NCI-H2227 (cell line): Measurements from ENCODE around the gene ABHD8.

Experiments used
- DNase-seq: peaks from one replicate; lab custom pipeline; 2025; ENCODE audit not compliant: unreplicated experiment; lab: John Stamatoyannopoulos, UW

Gene ABHD8

DNA sequence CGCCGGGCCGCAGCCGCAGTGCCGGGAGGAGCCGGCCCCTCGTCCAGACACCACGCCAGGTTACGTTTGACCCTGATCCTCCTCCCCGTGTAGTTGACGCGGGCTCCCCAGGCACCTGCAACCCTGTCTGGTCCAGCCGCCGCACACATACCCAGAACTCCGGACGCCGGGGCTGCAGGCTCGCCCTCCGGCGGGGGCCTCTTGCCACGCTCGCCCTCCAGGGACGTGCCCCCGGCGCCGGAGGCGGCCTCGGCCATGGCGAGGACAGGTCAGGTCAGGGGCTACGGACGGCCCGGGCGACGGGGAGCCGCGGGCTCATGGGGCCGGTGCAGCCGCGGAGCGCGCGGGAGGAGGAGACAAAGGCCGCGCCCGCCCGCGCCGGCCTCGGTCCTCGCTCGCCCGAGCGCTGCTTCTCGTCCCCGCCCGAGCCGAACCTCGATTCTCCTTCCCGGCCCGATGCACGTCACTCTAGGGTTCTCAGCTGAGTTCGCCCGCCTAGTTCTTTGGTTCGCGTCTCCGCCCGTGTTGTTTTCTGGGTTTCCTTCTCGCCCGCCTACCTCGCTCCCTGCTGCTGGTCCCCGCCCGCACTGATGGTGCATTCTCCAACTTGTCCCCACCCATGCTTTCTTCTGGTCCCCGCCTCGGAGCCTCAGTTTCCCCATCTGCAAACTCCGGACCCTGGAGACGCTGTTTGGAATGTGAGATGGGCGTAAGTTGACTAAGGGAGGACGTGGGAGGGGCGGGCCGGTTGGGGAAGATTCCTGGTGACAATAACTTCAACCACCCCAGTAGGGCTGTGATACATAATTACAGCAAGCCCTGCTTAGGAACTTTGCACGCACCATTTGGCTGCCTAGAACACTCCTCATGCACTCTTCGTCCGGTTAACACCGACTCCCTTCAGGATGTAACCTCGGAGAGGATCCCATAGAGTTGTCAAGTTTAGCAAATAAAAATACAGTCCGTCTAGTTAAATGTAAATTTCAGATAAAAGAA, 31.5 kb upstream of the ABHD8 start, which contains the start of gene ANO8:
TSS of gene ANO8 (minus strand) at position 442 of the 996 bp plus-strand sequence. CDS start at position 257, 185 bp downstream.
- DNase-seq = peak; percentile 97

DNA sequence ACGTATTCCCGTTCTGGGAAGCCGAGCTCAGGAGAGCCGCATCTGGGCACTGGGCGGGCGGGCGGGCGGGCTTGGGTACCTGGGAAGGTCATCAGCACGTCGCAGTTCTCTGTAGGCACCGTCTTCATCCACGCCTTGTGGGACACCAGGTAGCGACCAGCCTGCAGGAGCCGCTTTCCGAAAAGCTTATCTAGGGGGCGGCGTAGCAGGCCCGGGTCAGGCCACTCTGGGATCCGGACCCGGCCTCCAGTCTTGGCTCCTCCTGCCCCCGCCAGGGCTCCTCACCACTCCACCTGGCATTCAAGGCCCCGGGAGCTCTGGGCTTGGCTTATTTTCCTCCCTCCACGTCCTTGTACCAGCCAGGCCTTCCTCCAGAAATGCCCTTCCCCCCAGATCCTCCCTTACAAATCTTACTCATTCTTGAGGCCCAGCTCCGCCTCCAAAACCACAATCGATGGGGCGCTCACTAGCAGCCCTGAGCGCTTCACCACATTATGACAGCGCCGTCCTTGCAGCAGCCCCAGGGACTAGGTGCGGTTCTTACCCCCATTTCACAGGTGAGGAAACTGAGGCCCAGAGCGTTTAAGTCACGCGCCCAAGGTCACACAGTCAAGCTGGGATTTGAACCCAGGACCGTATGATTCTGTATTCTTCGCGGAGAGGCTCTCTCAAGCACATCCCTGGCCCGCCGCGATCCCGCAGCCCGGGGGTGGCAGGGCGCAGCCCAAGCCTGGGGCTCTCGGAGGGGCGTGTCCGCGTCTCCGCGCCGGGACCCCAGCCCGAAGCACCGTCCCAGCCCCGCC, 30.6 kb upstream of the ABHD8 start:
- DNase-seq = peak; percentile 28

DNA sequence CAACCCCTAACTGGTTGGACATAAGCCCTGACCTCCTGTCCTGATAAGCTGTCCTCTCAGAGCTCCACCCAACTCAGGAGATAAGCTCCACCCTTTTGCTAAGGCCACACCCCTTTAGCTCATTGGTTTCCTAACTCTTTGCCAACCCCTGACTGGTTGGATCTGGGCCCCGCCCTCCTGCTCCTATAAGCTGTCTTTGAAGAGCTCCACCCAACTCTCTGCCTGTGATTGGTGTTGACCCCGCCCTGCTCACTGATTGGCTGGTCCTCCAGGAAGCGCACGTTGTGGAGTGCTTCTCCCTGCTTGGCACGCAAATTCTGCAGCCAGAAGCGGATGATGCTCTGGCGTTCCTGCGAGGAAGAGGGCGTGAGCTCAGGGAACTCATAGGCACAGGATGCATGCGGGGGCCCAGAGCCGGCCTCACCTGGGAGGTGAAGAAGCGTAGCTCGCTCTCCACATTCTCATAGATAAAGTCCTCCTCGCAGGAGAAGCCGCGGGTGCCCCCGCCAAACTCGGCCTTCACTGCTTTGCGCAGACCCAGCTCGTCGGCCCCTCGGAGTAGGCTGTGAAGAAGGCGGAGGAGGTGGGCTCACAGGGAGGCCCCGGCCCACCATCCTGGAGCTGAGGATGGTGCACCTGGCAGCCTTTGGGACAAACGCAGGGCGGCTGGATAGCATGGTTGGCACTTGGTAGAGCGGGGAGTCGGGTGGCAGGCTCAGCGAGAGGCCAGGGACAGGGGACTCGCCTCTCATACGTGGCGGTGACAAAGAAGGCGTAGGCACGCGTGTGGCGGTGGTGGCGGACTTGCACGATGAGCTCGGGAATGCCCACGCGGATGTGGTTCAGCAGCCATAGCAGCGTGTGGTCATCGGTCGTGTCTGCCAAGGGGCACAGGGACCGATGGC, 29.7 kb upstream of the ABHD8 start:
- peak; percentile 43 for DNase-seq

DNA sequence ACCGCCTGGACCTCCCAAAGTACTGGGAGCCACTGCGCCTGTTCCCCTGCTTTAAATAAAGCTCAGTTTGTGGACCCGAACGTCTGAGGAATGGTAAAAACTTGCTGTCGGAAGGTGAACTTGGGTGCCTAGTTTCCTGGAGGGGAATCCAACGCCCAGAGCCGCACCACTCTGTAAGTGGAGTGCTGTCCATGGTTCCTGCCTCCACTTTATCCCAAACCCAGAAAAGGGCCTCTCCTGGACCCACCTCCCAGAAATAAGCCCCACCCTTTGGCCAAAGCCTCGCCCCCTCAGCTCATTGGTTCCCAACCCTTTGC, 29.1 kb upstream of the ABHD8 start:
- DNase-seq = no peak

DNA sequence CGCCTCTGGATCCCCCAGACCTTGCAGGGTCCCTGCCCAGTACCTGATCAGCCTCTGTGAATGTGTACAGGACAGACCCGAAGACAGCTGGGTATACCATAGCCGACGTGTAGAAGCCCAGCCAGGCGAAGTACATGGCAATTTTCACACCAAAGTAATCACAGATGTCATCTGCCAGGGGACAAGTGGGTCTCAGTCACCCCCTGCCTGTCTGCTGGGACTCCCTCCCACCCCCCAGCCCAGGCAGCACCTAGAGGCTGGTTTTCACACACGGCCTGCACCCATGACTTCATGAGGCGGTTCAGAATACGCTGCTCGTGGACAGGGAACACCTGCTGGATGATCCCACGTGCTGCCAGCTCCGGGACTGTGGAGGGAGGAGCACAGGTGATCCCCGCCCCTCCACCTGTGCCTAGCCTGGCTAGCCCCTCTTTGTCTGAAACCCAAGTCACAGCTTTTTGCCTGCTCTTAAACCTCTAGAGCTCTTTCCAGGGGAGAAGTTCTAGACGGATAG, 27.9 kb upstream of the ABHD8 start:
- DNase-seq = no peak

DNA sequence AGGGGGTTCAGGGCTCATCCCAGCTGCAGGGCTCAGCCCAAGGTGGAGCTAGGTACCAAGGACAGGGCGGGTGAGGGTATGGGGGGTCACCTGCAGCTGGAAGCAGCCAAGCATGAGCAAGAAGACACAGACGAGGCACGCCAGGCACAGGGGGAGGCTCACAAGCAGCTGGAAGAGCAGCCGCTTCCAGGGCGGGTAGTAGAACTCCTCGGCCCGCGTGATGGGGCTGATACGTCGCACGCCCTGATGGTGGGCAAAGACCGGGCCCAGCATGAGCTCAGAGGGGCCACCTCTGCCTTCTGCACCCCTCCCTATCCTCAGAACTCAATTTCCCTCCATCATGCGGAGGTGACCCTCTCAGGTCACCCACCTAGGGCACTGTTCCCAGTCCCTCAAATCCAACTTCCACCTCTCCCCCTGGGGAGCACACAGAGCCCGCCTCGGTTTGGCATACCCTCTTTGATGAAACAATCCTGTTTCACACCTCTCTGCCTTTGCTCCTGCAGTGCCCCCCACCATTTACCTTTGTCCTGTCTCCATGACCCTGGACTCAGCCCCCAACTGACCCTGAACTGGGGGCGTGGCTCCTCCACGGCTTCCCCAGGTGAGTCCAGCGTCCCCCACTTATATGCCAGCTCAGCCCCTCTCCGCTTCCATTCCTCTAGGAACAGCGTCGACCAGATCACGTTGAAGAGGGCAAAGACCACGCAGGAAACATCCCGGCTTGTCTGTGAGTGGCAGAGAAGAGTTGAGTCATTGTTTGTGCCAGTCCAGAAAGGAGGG, 27.2 kb upstream of the ABHD8 start:
- DNase-seq = no peak

DNA sequence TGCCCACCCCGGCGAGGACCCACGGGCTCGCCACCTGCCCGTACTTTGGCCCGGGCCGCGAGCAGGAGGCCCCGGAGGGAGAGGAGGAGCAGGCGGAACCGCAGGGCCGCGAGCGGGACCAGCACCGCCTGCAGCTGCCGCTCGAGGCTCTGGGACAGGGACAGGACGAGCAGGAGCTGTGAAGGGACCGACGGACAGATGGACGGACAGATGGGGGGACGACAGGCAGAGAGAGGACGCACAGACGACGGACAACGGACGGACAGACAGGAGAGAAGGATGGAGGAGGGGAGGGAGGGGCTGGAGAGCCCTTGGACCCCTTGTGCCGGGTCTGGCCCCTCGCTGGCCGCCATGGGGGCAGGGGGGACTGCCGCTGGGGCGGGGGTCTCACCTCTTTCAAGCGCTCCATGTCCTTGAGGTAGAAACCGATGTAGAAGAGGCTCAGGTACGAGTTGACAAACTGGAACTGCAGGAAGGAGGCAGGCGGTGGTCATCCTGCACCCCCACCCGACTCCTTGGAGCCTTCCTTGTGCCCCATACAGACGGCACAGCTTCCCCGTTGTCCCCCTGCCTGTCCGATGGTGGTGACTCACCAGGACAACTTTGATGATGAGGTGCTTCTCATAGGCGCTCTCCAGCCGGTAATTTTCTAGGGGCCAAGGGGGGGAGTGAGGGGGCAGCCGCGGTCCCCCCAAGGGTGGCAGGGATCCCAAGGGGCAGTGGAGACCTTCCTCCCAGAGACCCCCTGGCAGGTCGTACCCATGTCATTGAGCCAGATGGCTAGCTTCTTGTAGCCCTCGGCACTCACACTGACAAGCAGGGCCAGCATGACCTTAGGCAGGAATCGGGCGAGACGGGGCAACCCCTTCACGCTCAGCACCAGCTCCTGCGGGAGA, 26.4 kb upstream of the ABHD8 start:
- no peak for DNase-seq

DNA sequence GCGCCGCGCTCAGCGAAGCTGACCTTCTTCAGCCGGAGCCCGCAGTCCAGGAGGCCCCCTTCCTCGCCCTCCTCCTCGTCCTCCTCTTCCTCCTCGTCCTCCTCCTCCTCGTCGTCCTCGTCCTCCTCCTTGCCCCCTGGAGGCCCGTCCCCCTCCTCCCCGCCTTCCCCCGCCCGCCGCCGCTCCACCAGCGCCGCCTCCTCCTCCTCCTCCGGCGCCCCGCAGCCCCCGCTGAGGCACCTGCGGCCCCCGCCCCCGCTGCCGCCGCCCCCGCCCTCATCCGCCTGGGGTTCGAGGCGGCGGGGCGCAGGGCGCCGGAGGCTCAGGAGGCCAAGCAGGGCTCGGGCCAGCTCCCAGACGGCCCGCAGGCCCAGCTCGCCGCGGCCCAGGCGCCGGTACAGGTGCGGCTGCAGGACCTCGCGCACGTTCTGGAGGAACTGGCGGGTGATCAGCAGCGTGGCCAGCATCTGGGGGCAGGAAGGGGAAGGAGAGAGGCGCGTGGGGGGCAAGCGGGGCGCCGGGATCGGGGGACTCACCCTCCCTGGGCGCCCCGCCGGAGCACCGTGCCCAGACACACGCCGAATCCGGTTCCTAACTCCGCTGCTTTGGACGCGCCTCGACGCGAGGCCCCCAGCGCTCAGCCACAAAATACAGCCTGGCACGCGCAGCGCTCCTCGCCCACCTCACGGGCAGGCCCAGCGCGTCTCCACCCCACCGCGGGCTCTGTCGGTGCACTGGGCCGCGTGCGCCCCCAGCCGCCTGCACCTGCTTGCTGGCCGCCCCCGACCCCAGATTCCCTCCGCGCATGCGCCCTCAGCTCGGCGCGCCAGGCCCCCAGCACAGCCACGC, 25.5 kb upstream of the ABHD8 start:
- DNase-seq = no peak

DNA sequence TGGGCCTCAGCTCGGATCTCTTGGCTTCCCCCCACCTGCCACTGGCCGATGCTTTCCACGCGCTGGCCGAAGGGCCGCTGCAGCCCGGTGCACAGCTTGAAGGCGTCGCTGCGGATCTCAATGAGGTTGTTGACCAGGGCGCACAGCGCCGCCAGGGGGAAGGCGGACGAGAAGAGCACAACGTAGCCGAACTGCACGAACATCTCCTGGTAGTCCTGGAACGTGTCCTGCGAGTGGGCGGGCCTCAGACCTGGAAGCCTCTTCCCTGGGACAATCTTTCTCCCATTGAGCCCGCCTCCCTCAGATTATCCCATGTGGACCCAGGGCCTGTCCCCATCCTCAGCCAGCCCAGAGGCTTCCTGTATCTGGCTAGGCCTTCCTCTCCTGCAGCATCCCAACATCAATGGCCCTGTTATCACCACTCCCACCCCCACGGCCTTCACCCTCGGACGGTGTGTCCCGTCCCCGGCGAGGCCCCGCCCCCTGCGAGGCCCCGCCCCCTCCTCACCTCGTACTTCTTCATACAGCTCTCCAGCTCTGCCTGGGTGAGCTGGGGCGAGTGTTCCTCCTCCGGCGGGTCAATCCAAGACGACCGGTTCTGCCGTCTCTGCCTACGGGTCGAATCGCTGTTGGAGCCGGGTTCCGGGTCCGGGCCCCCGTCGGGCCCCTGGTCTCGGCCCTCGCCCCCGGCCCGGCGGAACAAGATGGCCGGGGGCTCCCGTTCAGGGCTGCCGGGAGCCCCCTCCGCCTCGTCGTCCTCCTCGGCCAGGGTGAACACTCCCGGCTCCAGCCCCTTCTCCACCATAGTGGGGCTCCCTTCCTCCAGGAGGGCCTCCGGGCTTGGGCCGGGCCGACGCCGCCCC, 24.7 kb upstream of the ABHD8 start:
- no peak for DNase-seq

DNA sequence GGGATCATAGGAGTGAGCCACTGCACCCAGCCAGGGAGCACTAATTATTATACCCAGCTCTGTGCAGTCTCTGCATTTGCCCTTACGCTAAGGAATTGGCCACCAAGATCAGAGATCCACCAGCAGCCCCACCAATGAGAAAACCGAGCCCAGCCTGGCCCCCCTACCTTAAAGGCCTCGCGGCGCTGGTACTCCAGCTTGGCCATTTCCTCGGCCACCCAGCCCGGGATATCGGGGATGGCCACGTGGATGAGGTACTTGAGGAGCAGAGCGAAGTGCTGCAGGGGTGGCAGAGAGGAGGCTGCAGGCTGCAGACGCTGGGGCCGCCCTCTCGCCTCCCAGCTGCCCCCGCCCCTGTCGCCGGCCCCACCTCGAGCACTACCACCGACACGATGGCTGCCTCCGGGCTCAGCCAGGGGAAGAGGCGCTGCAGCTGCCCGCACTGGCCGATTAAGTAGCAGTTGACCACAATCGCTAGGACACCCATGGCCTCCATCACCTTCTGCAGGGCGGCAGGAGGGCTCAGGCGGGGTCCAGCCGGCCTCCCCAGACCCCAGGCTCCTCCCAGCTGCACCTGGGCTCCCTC, 23.9 kb upstream of the ABHD8 start:
- DNase-seq = no peak

DNA sequence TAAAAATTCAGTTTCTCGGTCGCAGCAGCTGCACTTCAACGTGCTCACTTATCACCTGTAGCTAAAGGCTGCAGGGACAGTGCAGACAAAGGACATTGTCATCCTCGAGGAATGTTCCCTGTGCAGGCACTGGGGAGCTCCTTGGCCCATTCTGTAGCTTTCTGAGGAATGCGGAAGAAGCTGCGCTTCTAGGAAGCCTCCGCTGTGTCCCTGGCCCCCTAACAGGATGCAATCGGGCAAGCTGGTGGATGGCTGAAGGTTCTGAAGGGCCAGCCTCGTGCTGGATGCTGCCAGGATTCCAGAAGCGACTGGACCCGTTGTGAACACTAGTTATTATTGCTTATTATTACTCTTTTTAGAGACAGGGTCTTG, 23.4 kb upstream of the ABHD8 start:
- no peak for DNase-seq

DNA sequence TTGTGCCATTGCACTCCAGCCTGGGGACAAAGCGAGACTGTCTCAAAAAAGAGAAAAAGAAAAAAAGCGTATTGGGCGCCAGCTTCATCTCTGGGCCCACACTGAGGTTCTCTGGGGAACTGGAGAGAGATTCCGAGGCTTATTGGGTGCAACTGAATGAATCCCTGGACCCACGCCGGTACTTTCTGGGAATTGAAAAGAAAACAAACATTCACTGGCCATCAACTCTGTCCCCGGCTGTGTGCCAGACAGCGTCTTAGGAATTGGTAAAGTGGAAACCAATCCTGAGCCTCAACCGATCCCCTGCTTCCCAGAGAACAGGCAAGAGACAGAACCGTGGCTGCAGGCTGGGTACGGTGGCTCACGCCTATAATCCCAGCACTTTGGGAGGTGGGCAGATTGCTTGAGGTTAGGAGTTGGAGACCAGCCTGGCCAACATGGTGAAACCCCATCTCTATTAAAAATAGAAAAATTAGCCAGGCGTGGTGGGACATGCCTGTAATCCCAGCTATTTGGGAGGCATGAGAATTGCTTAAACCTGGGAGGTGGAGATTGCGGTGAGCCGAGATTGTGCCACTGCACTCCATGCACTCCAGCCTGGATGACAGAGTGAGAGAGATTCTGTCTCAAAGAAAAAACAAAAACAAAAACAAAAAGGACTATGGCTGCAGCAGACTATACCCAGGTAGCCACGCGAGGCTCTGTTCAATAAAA, 22.8 kb upstream of the ABHD8 start:
- no peak for DNase-seq

DNA sequence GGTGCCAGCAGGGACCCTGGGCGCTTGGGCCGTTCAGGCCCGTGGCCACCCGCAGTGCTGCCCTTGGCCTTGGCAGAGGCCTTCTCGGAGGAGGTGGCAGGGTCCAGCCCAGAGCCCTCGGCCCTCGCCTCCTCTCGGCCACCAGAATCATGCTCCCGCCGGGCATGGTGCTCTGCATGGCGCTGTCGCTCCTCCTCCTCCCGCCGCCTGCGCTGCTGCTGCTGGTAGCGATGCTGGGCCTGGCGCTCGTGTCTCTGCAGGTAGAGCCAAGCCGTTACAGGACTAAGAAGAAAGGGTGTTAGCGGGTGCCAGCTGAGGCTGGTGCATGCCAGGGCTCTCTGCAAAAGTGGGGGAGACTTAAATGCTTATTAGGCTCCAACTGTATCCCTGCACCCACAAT, 21.9 kb upstream of the ABHD8 start:
- no peak for DNase-seq

DNA sequence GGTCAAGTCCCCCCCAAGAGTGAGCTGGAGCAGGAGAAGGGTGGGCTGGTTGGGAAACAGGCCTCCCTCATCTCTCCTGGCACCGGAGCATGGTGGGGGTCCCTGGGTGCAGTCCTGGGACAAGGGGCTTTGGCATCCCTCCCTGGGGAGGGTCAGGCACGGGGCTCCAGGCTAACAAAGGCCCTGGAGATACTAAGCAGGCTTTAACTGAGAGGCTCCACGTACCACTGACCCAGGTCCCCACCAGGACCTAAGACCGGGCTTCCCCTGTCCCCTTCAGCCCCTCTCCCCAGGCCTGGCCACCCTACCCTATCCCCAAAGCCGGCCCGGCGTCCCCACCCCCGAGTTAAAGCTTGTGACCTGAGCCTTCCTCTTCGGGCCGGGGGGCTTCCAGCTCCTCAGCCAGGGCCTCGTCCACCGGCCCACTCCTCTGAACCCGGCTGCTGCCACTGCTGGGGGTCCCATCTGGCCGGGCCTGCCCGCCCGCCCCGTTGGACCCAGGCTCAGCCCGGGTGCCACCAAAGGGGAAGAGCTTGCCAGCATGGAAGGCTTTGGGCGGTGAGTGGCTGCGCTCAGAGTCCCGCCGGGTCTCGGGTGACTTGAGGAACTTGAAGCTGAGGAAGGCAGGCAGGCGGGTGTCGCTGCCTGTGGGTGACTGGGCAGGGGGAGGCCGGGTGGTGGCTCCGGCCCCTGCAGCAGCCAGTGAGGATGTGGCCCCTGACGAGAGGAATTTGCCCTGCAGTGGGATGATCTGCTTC, 21.3 kb upstream of the ABHD8 start:
- no peak for DNase-seq

DNA sequence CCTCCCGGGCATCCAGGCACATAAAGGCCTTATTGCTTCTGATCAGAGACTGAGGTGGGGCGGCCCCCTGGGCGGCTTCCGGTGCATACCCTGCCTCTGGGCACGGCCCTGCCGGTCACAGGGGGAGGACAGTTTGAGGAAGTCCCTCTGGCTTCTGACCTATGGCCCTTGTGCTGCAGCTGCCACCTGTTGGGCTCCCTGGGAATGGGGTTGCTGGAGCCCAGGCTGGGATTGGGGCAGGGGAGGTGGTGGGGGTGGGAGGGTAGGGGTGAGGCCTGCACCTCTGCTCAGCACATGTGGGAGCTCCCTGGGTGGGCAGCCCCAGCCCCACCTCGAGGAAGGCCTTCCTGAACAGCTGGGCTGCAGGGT, 20.7 kb upstream of the ABHD8 start:
- DNase-seq = no peak
